DMS 273 (cell line): ENCODE results near the gene OTUD4.
"Not testable (repeated sequence)": the region's sequence is repeated elsewhere in the genome, so short reads cannot be mapped to it uniquely, and the experiment has no call there.

Experiments
- DNase-seq: peaks from one replicate; lab custom pipeline; 2025; ENCODE audit not compliant: unreplicated experiment; lab: John Stamatoyannopoulos, UW

The OTUD4 gene

DNA sequence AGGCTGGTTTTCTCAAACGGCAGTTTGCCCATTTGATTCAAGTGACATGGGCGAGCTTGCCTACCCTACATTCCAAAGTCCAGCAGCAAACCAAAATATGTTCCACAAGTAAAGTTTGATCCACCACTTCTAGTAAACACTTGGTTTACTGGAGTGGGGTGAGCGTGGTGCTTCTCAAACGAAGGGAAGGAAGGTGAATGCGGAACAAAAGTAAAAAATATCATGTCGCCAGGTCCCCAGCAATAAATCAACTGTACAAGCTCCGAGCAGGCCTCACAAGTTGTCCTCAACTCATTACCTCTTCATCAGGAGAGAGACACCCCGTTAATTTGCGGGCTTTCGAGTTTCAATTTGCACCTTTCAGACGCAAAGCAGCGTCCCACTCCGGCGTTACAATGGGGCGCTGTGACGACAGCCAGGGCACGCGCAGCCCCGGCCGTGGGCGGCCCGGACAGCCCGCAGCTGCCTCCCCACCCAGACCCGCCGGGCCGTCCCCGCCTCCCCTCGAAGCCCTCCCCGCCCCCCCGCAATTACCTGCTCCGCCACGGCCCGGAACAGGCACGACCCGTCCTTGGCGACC, 1.0 kb downstream of the OTUD4 start:
- peak; percentile 66 for DNase-seq

GRCh38 chr4:145178740-145179280, 1.6 kb downstream of the OTUD4 start:
- peak; percentile 34 for DNase-seq

DNA sequence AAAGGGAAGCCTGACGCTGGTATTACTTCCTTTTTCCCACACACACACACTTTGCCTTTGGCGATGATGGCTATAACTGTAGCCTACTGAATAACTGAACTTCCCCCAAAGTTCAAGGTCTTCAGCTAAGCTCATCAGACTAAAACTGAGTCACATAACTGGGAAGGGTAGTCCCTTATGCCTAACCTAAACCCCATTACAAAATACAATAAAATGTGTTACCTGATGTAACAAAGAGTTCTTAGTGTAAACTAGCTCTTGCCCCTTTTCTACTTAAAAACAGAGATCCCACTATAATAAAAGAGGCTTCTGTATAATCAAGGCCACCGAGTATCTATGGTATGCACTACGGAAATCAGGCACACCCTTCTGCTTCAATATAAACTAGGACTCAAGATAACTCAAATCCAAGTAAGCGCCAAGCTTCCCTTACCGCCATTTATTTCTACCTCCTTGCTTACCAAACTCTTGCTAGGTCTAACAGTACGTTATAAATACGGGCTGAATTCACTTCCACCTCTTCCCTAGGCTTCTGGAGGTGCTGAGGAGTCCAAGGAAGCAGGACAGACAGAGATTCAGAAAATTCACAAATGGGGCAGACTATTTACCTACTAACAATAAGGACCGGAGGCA, 2.4 kb downstream of the OTUD4 start:
- peak; percentile 19 for DNase-seq

DNA sequence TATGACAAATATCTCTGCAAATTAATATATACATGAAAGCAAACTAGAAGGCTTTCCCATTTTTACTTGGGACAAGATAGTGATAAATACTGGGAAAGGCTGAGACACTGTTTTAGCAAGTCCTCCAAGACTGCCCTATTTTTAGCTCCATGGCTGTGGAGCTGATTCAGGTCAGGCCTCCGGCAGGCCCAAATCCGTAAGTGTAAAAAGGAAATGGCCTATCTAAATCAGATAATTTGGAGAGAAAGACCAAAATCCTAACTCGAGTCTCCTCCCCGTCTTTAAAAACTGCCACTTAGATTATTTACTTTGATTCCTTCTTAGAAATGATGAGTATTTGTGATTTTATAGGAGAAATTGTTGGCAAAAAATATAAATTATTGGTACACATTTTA, 2.9 kb downstream of the OTUD4 start:
- peak; percentile 3 for DNase-seq

- DNase-seq: peak; percentile 17
Measured at GRCh38 chr4:145176641-145177432, 3.6 kb downstream of the OTUD4 start.

DNA sequence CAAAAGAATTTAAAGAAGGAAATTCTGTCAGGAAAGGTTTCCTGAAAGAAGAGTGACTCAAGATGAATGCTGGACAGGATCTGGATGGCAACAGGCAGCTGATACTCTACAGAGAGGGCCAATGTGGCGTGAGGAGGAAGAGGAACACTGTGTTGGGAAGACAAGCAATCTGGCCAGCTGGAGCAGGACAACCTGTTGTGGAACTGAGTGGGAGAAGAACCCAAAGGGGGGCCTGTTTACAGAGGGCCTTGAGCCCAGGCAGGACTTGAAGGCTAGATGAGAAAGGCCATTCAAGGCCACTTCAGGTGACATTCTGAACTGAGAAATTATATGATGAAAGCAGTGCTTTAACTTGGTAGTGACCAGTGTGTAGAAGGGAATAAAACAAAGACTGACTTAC, 8.5 kb downstream of the OTUD4 start:
- no peak for DNase-seq

- DNase-seq: no peak
Measured at GRCh38 chr4:145170223-145170622, 10.2 kb downstream of the OTUD4 start.

DNA sequence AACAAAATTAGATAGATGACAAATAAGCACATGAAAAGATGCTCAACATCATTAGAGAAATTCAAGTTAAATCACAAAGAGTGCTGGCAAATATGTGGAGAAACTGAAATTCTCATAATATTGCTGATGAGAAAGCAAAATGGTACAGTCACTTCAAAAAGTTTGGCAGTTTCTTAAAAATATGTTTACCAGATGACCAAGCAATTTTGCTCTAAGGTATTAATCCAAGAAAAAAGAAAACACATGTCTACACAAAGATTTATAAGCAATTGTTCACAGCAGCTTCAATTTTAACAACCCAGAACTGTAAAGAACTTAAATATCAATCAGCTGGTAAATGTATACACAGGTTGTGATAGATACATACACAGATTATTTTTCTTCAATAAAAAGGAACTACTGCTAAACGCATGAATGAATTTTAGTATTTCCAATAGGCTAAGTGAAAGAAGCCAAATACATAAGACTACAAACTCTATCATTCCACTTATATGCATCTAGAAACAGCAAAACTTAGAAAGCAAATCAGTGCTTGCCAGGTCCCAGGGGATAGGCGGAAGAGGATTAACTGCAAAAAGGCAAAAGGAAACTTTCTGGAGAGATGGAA, 11.7 kb downstream of the OTUD4 start:
- DNase-seq: no peak

DNA sequence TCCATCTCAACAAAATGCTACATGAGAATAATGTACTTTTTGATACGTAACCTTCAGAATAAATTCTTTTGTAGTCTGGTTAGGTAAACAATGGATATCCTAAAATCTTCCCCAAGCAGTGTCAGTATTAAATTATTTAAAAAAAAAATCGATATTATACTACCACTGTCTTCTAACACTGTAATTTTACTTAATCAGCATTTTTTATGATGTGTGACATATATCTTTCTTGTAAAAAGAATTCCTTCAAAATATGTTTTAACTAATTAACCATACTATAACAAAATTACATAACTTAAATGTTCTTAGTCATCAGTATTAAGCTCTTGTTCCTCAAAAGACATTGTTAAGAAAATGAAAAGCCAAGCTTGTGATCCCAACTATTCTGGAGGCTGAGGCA, 12.5 kb downstream of the OTUD4 start:
- DNase-seq: no peak

GRCh38 chr4:145161549-145161948, 18.8 kb downstream of the OTUD4 start:
- no peak for DNase-seq

- DNase-seq: no peak
Measured at GRCh38 chr4:145156986-145157385, 23.4 kb downstream of the OTUD4 start.

DNA sequence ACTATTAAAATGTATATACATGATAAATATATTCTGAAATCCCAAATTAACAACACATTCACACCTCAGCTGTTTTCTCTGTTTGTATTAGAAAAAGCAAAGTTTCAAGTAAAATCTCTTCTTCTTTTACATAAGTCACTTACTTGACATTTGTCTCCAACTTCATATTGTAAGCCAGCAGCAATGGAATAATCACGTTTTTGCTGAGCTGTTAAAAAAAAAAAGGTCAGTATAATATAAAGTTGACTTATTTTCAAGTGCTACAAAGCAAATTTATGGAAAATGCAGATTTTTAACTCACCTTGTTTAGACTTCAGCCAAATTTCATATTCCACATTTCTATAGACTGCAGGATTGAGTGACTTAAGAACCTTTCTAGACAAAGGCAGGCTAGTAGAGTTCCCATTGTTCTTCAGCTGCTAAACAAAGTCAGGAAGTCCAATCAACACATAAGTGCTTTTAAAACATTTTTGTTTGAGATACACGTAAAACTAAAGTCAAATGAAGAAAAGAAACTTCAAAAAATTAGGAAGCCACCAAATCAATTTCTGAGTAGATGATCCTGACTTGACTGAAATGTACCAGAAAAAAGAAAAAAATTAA, 25.0 kb downstream of the OTUD4 start:
- DNase-seq: no peak

DNA sequence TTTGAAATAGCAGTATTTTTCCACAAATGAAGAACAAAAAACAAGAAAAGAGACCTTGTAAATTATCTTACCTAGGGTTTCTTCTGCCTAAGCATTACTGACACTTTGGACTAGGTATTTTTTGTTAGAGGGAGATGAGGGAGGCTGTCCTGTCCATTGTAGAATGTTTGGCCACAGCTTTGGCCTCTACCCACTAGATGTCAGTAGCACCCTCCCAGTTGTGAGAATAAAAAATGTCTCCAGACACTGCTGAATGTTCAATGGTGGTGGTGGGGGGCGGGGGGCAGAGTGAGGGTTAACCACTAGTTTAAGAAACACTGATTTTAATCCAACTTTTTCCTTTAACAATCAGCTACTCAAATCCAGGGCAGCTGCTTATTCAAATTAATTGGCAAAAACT, 25.8 kb downstream of the OTUD4 start:
- DNase-seq: peak; percentile 15

GRCh38 chr4:145153904-145154298, 26.5 kb downstream of the OTUD4 start:
- DNase-seq: no peak

DNA sequence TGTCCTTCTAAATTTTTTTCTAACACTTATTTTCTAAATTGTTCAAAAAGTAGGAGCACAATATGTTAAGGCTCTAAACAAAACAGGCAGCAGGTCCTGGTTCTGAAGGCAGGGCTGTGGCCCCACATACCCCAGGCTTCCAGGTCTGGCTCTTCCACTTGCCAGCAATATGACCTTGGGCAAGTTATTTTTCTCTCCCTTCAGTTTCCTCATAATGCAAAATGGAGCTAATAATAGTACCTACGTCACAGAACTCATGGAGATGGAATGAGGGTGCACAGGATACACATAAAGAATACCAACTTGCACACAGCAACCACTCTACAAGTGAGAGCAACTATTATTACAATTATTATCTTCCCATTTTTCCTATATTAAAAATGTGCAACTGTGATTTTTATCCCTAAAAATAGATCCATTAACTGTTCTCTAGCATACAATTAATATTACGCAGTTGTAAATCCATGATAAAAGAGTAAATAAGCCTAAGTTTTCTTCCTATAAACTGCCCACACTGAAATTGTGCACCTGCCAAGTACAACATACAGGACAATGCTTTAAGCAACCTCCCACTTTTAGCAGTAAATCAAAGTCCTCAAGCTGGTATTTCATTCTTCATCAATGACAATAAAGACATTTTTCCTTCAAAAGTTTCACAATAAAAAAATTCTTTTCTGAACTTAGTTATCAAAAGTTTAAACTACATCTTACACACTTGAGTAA, 27.0 kb downstream of the OTUD4 start:
- DNase-seq: no peak

- DNase-seq: no peak
Measured at GRCh38 chr4:145148980-145149379, 31.4 kb downstream of the OTUD4 start.

DNA sequence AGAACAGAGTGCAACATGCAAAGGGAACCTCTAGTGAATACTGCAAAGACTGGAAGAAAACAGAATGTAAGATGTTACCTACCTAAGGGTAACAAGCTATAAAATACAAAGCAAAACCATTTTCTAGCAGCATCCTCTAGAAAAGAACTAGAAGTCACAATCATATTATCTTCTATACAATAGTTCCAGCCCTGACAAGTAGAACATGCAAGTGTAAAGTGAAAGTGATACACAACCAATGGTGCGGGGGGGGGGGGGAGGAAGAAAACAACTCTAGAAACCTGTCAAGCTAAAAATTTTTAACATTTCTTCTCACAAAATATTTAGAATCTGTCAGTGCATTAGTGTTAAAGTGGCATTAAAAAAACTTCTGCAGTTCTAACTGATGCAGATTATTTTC, 44.2 kb downstream of the OTUD4 start:
- not testable (repeated sequence) for DNase-seq

DNA sequence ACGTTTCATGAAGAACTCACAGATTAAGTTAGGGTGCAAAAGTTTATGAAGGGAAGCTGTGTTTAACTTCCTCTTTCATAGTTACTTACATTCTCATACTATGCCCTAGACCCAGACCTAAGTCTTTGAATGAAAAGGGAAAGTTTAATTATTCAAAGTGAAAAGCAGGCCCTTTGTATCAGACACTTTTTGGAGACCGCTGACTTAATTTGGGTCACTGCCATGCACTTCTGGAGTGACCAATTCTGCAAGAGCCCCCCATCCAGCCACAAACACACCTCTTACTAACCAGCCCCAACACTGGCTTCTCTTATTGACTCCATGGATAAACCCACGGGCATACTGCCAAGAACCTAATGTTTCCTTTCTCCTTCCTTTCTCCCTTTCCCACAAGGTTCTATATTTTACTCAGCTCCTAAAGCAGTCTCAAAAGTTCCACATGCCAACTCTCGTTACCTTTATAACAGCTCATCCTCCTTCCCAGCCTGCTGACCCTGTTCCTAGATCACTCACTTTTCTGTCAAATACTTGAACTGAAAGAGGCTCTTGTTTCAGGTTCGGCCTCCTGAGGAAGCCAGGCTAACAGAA, 47.8 kb downstream of the OTUD4 start:
- peak; percentile 22 for DNase-seq

GRCh38 chr4:145131848-145132247, 48.5 kb downstream of the OTUD4 start:
- no peak for DNase-seq

- DNase-seq: peak; percentile 11
Measured at GRCh38 chr4:145130788-145131399, 49.5 kb downstream of the OTUD4 start.
